Neural progenitor cell (in vitro differentiated cells): ENCODE results near the gene ZC3H18.

ENCODE experiments used
- EZH2 ChIP-seq: fragments of 200-600 bp; sonication (generic); IDR thresholded peaks from 2 replicates; pipeline ENCODE4 v1.6.1; 2017; ENCODE audit warnings: antibody characterized with exemption, mild to moderate bottlenecking, moderate library complexity
- TF ChIP-seq, protein P1 (sequence below): fragments of 200-600 bp; sonication (generic); IDR thresholded peaks from 2 replicates; pipeline ENCODE4 v1.5.1; 2017; ENCODE audit warnings: antibody characterized with exemption, mild to moderate bottlenecking

DNA sequence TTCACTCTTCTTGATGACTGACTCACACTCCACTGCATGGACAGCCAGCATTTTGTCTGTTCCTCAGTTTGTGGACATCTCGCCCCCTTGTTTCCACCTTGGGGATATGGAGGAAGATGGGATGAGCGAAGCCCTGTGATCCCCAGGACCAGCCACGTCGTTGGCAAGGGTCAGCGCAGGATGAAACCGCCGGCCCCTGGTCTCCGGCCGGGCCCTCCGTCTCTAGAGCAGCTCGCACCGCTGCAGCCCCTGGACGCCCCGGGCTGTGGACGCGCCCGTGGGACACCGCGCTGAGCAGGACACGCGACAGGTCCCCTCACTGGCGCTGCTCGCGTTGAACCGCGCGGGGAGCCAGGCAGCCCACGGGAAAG is 604 bp upstream of the ZC3H18 start:
- no peak for TF ChIP-seq EZH2
- TF ChIP-seq, protein P1, sequence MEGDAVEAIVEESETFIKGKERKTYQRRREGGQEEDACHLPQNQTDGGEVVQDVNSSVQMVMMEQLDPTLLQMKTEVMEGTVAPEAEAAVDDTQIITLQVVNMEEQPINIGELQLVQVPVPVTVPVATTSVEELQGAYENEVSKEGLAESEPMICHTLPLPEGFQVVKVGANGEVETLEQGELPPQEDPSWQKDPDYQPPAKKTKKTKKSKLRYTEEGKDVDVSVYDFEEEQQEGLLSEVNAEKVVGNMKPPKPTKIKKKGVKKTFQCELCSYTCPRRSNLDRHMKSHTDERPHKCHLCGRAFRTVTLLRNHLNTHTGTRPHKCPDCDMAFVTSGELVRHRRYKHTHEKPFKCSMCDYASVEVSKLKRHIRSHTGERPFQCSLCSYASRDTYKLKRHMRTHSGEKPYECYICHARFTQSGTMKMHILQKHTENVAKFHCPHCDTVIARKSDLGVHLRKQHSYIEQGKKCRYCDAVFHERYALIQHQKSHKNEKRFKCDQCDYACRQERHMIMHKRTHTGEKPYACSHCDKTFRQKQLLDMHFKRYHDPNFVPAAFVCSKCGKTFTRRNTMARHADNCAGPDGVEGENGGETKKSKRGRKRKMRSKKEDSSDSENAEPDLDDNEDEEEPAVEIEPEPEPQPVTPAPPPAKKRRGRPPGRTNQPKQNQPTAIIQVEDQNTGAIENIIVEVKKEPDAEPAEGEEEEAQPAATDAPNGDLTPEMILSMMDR = no peak
